K562 (cell line): ENCODE measurements around the gene NUP155. TPM values are rescaled to one million over a fixed set of nuclear protein-coding genes. Genes with fewer than 3 reads are reported as not detected.

Experiments used
- ATAC-seq: fragments of 200-7000 bp; cut with Tn5 transposase; 3 replicates; pipeline ENCODE4 v1.9.1; 2020; ENCODE audit warnings: moderate library complexity
- BruUV-seq: library from RNA; stranded (reverse); fragments of 400-500 nt; replicated peaks from 2 replicates; lab custom pipeline; 2021; lab: Mats Ljungman, UMichigan
- CTCF ChIA-PET: fragments of 300-600 bp; formaldehyde crosslinking; extraction: SDS; loops from one replicate; lab custom pipeline; 2021; ENCODE audit warnings: low intra/inter-chr PET ratio; lab: Yijun Ruan, JAX
- POLR2A ChIA-PET: fragments of 300-600, 350-650 bp; sonication (Branson Sonifier 250); formaldehyde crosslinking; extraction: SDS; loops from one replicate; lab custom pipeline; 2021; ENCODE audit warnings: antibody characterized with exemption, inconsistent platforms; lab: Yijun Ruan, JAX
- DNase-seq, 4 experiments: peaks; one replicate each; pipeline versions ENCODE4 v3.0.0 to v3.0.0-alpha.2; 2011 to 2018; ENCODE audit warnings: low spot score in 3 of 4, mixed read lengths in 3 of 4; ENCODE audit errors: extremely low read depth in 1 of 4
- FAIRE-seq: peaks from 2 replicates; lab custom pipeline; 2011; peaks lifted over from hg19 to GRCh38; lab: Jason Lieb, UNC
- H2AFZ ChIP-seq: 2 replicates; pipeline ENCODE4 v1.6.0; 2011; ENCODE audit warnings: low read depth, low read length, control low read depth, inconsistent platforms
- H3K27ac ChIP-seq: fragments of 200-600 bp; 3 replicates; pipeline ENCODE4 v1.8.0; 2011; ENCODE audit warnings: low read depth, mild to moderate bottlenecking, control low read depth, inconsistent platforms, low read length, moderate library complexity, mixed read lengths; ENCODE audit errors: extremely low read depth
- H3K27me3 ChIP-seq, 2 experiments: fragments of 300-600 bp in 1 of 2; 2 replicates in 1 of 2; 3 replicates in 1 of 2; pipeline versions ENCODE4 v1.6.0 to v1.8.0; 2011; ENCODE audit warnings: inconsistent platforms in 2 of 2, low read length in 2 of 2, mild to moderate bottlenecking in 1 of 2, mixed read lengths in 1 of 2, moderate library complexity in 1 of 2; ENCODE audit not compliant: control insufficient read depth in 2 of 2, insufficient read depth in 2 of 2
- H3K36me3 ChIP-seq: fragments of 300-600 bp; 3 replicates; pipeline ENCODE4 v1.8.0; 2011; ENCODE audit warnings: mild to moderate bottlenecking, low read length, inconsistent platforms; ENCODE audit not compliant: control insufficient read depth, insufficient read depth
- H3K4me1 ChIP-seq, 2 experiments: fragments of 200-600 bp in 1 of 2; replicated peaks in 1 of 2; 2 replicates in 1 of 2; 3 replicates in 1 of 2; pipeline versions ENCODE4 v1.5.1 to v1.8.0; 2011; ENCODE audit warnings: inconsistent platforms in 2 of 2, low read length in 2 of 2, mild to moderate bottlenecking in 1 of 2, mixed read lengths in 1 of 2, moderate library complexity in 1 of 2; ENCODE audit not compliant: control insufficient read depth in 2 of 2, insufficient read depth in 2 of 2
- H3K4me2 ChIP-seq: 2 replicates; pipeline ENCODE4 v1.6.1; 2011; ENCODE audit warnings: low read length, control low read depth, inconsistent platforms, mixed read lengths; ENCODE audit not compliant: insufficient read depth
- H3K4me3 ChIP-seq: fragments of 200-600 bp; sonication (generic), shearing (Covaris generic); 2 replicates; pipeline ENCODE4 v1.5.1; 2016; ENCODE audit warnings: control low read depth, inconsistent platforms
- H3K79me2 ChIP-seq: fragments of 200-600 bp; 3 replicates; pipeline ENCODE4 v1.8.0; 2011; ENCODE audit warnings: low read length, inconsistent platforms; ENCODE audit not compliant: control insufficient read depth, insufficient read depth
- H3K9ac ChIP-seq, 2 experiments: 2 replicates each; pipeline versions ENCODE4 v1.6.0 to v1.6.1; 2011; ENCODE audit warnings: low read depth in 2 of 2, low read length in 2 of 2, control low read depth in 1 of 2, inconsistent platforms in 1 of 2, mild to moderate bottlenecking in 1 of 2, mixed read lengths in 1 of 2; ENCODE audit not compliant: insufficient read depth in 1 of 2
- H3K9me1 ChIP-seq: one replicate; pipeline ENCODE4 v1.6.0; 2011; ENCODE audit warnings: inconsistent platforms, mild to moderate bottlenecking, low read length, moderate library complexity; ENCODE audit not compliant: control insufficient read depth, insufficient read depth
- H3K9me3 ChIP-seq: replicated peaks from 2 replicates; pipeline ENCODE4 v1.5.1; 2011; ENCODE audit warnings: low read depth, low read length, inconsistent platforms; ENCODE audit not compliant: control insufficient read depth, insufficient read depth
- H4K20me1 ChIP-seq: replicated peaks from 2 replicates; pipeline ENCODE4 v1.6.1; 2011; ENCODE audit warnings: low read length, inconsistent platforms, mixed read lengths; ENCODE audit not compliant: control insufficient read depth, insufficient read depth
- C11orf30 ChIP-seq: fragments of 450-650 bp; IDR thresholded peaks from 2 replicates; pipeline ENCODE4 v1.6.1; 2016; ENCODE audit warnings: low read depth, mild to moderate bottlenecking
- CEBPB ChIP-seq: fragments of 450-650 bp; IDR thresholded peaks from 2 replicates; pipeline ENCODE4 v1.6.1; 2016; ENCODE audit warnings: missing genetic modification characterization, missing compliant biosample characterization
- DNMT1 ChIP-seq: fragments of 450-650 bp; IDR thresholded peaks from 2 replicates; pipeline ENCODE4 v1.6.1; 2016; ENCODE audit warnings: antibody characterized with exemption, mild to moderate bottlenecking
- ETV5 ChIP-seq: sonication (generic); formaldehyde crosslinking; IDR thresholded peaks from 2 replicates; pipeline ENCODE4 v1.4.0; 2020; ENCODE audit warnings: low read depth, mild to moderate bottlenecking, missing genetic modification reagents
- GATAD2B ChIP-seq: fragments of 450-650 bp; IDR thresholded peaks from 2 replicates; pipeline ENCODE4 v1.6.1; 2017; ENCODE audit warnings: mild to moderate bottlenecking, borderline replicate concordance
- JUND ChIP-seq, 2 experiments: IDR thresholded peaks; 2 replicates in 1 of 2; 3 replicates in 1 of 2; pipeline ENCODE4 v1.6.1; 2011; ENCODE audit warnings: borderline replicate concordance in 2 of 2, low read depth in 2 of 2, low read length in 2 of 2, improper control_type of control experiment in 1 of 2, missing biosample characterization in 1 of 2, missing genetic modification characterization in 1 of 2, missing genetic modification reagents in 1 of 2
- NCOA4 ChIP-seq: fragments of 450-650 bp; IDR thresholded peaks from 2 replicates; pipeline ENCODE4 v1.6.1; 2018; ENCODE audit warnings: mild to moderate bottlenecking; ENCODE audit not compliant: partially characterized antibody
- POLR2A ChIP-seq: fragments of 450-650 bp; conservative IDR thresholded peaks from 2 replicates; pipeline ENCODE4 v1.6.1; 2016
- RBM15 ChIP-seq: fragments of 200-400 bp; formaldehyde crosslinking; IDR thresholded peaks from 2 replicates; pipeline ENCODE4 v1.6.1; 2018; ENCODE audit warnings: mild to moderate bottlenecking, low read length, moderate library complexity; ENCODE audit not compliant: insufficient read depth
- SIN3B ChIP-seq: fragments of 450-650 bp; IDR thresholded peaks from 2 replicates; pipeline ENCODE4 v1.6.1; 2017; ENCODE audit warnings: low read depth, mild to moderate bottlenecking, moderate library complexity
- ZNF589 ChIP-seq: fragments of 200-800 bp; sonication (Bioruptor generic); IDR thresholded peaks from 2 replicates; pipeline ENCODE4 v1.6.1; 2016; ENCODE audit warnings: low read depth, missing genetic modification characterization, missing compliant biosample characterization
- WGBS: fragments of 100-300 bp; shearing (Covaris generic); methylation state at CpG from one replicate; pipeline ENCODE4 v1.1.6; 2016; ENCODE audit warnings: low coverage, mixed read lengths; ENCODE audit not compliant: insufficient coverage; ENCODE audit errors: missing lambda C conversion rate; 5-methylcytosine and 5-hydroxymethylcytosine counted together
- in situ Hi-C: fragments of 300-500 bp; cut with MboI; formaldehyde crosslinking; loops from 4 replicates; pipeline ENCODE4 v1.15.0; 2018; ENCODE audit warnings: inconsistent platforms, mixed read lengths
- intact Hi-C: fragments of 100-400 bp; cut with micrococcal nuclease; formaldehyde crosslinking; loops from 2 replicates; pipeline ENCODE4 v1.14.2; 2022
- polyA plus RNA-seq, 8 experiments: library from polyadenylated mRNA; depleted of rRNA in 4 of 8; stranded (reverse) in 5 of 8; unstranded in 3 of 8; fragments of >200 nt; fragmentation: Nextera tagmentation in 2 of 8; fragmentation: Illumina TruSeq in 1 of 8; extraction: Ambion mirVana in 2 of 8; extraction: Trizol in 1 of 8; gene quantifications; 2 replicates each; pipeline versions ENCODE4 v1.2.1 to v1.2.3, GENCODE V29; 2011 to 2014; ENCODE audit warnings: inconsistent platforms in 1 of 8, missing spikeins in 1 of 8
- total RNA-seq, 7 experiments: library from RNA; depleted of rRNA in 6 of 7; stranded (reverse); fragments of >200 nt in 6 of 7; fragmentation: Illumina TruSeq in 2 of 7; extraction: Trizol in 2 of 7; gene quantifications; 2 replicates each; pipeline versions ENCODE4 v1.2.1 to v1.2.3, GENCODE V29; 2011 to 2021; ENCODE audit warnings: low replicate concordance in 1 of 7
- TF ChIP-seq, protein P1 (sequence below), 2 experiments: IDR thresholded peaks in 1 of 2; conservative IDR thresholded peaks in 1 of 2; 2 replicates each; pipeline ENCODE4 v1.6.1; 2016; ENCODE audit warnings: low read depth in 2 of 2, mild to moderate bottlenecking in 1 of 2, missing compliant biosample characterization in 1 of 2, missing genetic modification characterization in 1 of 2, moderate library complexity in 1 of 2
- TF ChIP-seq, protein P2 (sequence below): fragments of 450-650 bp; formaldehyde crosslinking; IDR thresholded peaks from 2 replicates; pipeline ENCODE4 v1.4.0; 2022; ENCODE audit warnings: missing genetic modification characterization
- TF ChIP-seq, protein P3 (sequence below): fragments of 250-450 bp; sonication (Bioruptor Pico); IDR thresholded peaks from 2 replicates; pipeline ENCODE4 v1.9.0; 2021; ENCODE audit warnings: mild to moderate bottlenecking, inconsistent platforms

Gene NUP155
- total and polyA plus RNA-seq, 9 of the 15 experiments (the other 6 are each of a cell fraction or from before 2014, with no cell fraction given): 39.3 to 130 (median 77.0) TPM

DNA sequence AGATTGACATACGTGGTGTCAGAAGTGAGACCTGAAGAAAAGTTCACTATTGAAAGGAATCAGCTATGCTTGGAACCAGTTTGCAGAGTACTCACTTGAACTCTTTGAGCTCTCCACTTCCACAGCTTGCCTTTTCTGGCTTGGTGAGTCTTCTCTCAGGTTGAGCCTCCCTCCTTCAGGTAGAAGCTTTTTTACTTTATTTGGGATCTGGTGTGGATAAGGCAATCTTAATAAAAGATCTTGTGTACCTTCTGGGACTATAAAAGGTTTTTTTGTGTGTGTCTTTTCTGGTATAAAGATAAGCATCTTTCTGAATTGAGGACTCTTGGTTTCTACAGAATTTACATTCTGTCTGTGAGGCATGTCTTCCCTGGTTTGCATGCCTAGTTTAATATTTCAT, 116.3 kb downstream of the NUP155 start:
- CTCF ChIA-PET: no interaction called here
- WGBS: 5% methylated on average over 1 of the region's 1 CpG
- TF ChIP-seq, protein P1, sequence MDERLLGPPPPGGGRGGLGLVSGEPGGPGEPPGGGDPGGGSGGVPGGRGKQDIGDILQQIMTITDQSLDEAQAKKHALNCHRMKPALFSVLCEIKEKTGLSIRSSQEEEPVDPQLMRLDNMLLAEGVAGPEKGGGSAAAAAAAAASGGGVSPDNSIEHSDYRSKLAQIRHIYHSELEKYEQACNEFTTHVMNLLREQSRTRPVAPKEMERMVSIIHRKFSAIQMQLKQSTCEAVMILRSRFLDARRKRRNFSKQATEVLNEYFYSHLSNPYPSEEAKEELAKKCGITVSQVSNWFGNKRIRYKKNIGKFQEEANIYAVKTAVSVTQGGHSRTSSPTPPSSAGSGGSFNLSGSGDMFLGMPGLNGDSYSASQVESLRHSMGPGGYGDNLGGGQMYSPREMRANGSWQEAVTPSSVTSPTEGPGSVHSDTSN (CRISPR knock-in tag; IDR thresholded peaks at IDR 0.05; ENCODE audit: low read depth): no peak
- TF ChIP-seq, protein P1 (tag; conservative IDR thresholded peaks at IDR 0.05; ENCODE audit: low read depth): no peak
- no peak for TF ChIP-seq GATAD2B
- TF ChIP-seq ZNF589 (CRISPR knock-in tag): no peak
- TF ChIP-seq SIN3B: no peak
- no peak for TF ChIP-seq NCOA4
- no peak for TF ChIP-seq ETV5
- TF ChIP-seq RBM15: no peak
- no peak for TF ChIP-seq C11orf30
- no peak for TF ChIP-seq POLR2A
- TF ChIP-seq, protein P2, sequence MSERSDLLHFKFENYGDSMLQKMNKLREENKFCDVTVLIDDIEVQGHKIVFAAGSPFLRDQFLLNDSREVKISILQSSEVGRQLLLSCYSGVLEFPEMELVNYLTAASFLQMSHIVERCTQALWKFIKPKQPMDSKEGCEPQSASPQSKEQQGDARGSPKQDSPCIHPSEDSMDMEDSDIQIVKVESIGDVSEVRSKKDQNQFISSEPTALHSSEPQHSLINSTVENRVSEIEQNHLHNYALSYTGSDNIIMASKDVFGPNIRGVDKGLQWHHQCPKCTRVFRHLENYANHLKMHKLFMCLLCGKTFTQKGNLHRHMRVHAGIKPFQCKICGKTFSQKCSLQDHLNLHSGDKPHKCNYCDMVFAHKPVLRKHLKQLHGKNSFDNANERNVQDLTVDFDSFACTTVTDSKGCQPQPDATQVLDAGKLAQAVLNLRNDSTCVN: no peak
- TF ChIP-seq, protein P3, sequence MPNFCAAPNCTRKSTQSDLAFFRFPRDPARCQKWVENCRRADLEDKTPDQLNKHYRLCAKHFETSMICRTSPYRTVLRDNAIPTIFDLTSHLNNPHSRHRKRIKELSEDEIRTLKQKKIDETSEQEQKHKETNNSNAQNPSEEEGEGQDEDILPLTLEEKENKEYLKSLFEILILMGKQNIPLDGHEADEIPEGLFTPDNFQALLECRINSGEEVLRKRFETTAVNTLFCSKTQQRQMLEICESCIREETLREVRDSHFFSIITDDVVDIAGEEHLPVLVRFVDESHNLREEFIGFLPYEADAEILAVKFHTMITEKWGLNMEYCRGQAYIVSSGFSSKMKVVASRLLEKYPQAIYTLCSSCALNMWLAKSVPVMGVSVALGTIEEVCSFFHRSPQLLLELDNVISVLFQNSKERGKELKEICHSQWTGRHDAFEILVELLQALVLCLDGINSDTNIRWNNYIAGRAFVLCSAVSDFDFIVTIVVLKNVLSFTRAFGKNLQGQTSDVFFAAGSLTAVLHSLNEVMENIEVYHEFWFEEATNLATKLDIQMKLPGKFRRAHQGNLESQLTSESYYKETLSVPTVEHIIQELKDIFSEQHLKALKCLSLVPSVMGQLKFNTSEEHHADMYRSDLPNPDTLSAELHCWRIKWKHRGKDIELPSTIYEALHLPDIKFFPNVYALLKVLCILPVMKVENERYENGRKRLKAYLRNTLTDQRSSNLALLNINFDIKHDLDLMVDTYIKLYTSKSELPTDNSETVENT (CRISPR knock-in tag): no peak
- TF ChIP-seq CEBPB: no peak
- no peak for TF ChIP-seq DNMT1
- no peak for TF ChIP-seq JUND (IDR thresholded peaks at IDR 0.05; ENCODE audit: borderline replicate concordance, low read depth, low read length)
- TF ChIP-seq JUND (tag; IDR thresholded peaks at IDR 0.05; ENCODE audit: borderline replicate concordance, low read depth, low read length): no peak

More for the DNA sequence above, 116.3 kb downstream of the NUP155 start:
- POLR2A ChIA-PET: no interaction called here
- Histone ChIP-seq H2AFZ (no peak overlapping the region), H3K9ac (no peak overlapping the region), H4K20me1 (no peaks in the 10 kb centered on the region), H3K36me3 (no peaks in the 10 kb centered on the region), H3K4me2 (no peak overlapping the region), H3K27me3 (peaks cover 9 to 13% of the 10 kb centered on the region in 2 experiments), H3K9me3 (0 out of 2 replicates have a peak, but pooled peaks cover 5% of the 10 kb centered on the region), H3K79me2 (no peaks in the 10 kb centered on the region), H3K27ac (no peak overlapping the region), H3K9me1 (no peaks in the 10 kb centered on the region), H3K4me1 (no peaks in the 10 kb centered on the region), H3K4me3 (no peak overlapping the region)
- intact Hi-C loops (no loop called here), in situ Hi-C loops (no loop called here)
- DNase-seq: no peak
- no peak for FAIRE-seq
- BruUV-seq: no TSS peak
- ATAC-seq: no peak
